ENCODE measurements around the gene RAD51.

DNA sequence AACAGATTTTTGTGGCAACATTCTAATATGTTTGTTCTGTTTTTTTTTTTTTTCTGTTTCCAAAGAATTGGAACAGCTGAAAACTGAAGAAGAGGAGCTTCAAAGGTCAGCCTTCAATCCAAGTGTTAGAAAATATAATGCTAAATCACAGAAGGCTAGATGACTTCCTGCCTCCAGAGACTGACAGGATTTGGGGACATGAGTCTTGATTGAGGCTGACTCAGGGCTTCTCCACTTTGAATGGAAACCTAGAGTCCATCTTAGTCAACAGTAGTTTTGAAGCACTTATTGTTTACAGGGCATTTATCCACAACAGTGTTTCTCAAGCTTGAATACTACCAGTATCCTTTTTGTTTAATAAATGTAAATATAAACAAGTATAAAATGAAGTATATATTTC, 44.5 kb upstream of the RAD51 start:
- TF ChIP-seq, protein P1, sequence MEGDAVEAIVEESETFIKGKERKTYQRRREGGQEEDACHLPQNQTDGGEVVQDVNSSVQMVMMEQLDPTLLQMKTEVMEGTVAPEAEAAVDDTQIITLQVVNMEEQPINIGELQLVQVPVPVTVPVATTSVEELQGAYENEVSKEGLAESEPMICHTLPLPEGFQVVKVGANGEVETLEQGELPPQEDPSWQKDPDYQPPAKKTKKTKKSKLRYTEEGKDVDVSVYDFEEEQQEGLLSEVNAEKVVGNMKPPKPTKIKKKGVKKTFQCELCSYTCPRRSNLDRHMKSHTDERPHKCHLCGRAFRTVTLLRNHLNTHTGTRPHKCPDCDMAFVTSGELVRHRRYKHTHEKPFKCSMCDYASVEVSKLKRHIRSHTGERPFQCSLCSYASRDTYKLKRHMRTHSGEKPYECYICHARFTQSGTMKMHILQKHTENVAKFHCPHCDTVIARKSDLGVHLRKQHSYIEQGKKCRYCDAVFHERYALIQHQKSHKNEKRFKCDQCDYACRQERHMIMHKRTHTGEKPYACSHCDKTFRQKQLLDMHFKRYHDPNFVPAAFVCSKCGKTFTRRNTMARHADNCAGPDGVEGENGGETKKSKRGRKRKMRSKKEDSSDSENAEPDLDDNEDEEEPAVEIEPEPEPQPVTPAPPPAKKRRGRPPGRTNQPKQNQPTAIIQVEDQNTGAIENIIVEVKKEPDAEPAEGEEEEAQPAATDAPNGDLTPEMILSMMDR (IDR thresholded peaks at IDR 0.05) = no peak
- no peak for TF ChIP-seq POLR2A (IDR thresholded peaks at IDR 0.05)
